HCT116 (cell line): ENCODE results near the gene FBXO42. TPM values are rescaled to one million over a fixed set of nuclear protein-coding genes. Genes with fewer than 3 reads are reported as not detected.

Source experiments
- ATAC-seq: fragments of 200-7000 bp; cut with Tn5 transposase; 2 replicates; pipeline ENCODE4 v1.9.1; 2020; ENCODE audit warnings: mild to moderate bottlenecking, moderate library complexity
- BruUV-seq: library from RNA; stranded (reverse); fragments of 400-500 nt; replicated peaks from 2 replicates; lab custom pipeline; 2021; lab: Mats Ljungman, UMichigan
- CTCF ChIA-PET: fragments of 300-600 bp; sonication (Branson Sonifier 250); formaldehyde crosslinking; loops from one replicate; lab custom pipeline; 2021; ENCODE audit warnings: antibody characterized with exemption; lab: Charles Lee
- POLR2A ChIA-PET: fragments of 300-600, 350-600 bp; sonication (Branson Sonifier 250); formaldehyde crosslinking; loops from one replicate; lab custom pipeline; 2021; ENCODE audit warnings: antibody characterized with exemption; lab: Charles Lee
- RAD21 ChIA-PET, 2 experiments: fragments of 300-600 bp; sonication (Branson Sonifier 250); formaldehyde crosslinking; loops; one replicate each; lab custom pipeline; 2023; ENCODE audit warnings: low total read pairs in 2 of 2; ENCODE audit not compliant: uncharacterized antibody in 2 of 2, unreplicated experiment in 2 of 2, low non-redundant PET in 1 of 2; lab: Charles Lee
- DNase-seq: peaks from one replicate; pipeline ENCODE4 v3.0.0-alpha.2; 2010; ENCODE audit warnings: low read depth, low spot score
- H2AFZ ChIP-seq: fragments of 200-600 bp; shearing (Covaris generic), sonication (generic); 2 replicates; pipeline ENCODE4 v1.6.1; 2017; ENCODE audit warnings: low read depth, mixed run types, mixed read lengths, antibody characterized with exemption, low read length; ENCODE audit not compliant: poor library complexity, severe bottlenecking
- H3K27ac ChIP-seq: 2 replicates; pipeline ENCODE4 v1.5.1; 2012; ENCODE audit warnings: low read depth, low read length
- H3K27me3 ChIP-seq: fragments of 200-600 bp; sonication (generic); 2 replicates; pipeline ENCODE4 v1.6.1; 2016; ENCODE audit warnings: mixed run types, low read length, mixed read lengths; ENCODE audit not compliant: insufficient read depth
- H3K36me3 ChIP-seq, 2 experiments: fragments of 200-500 bp in 1 of 2; fragments of 200-600 bp in 1 of 2; sonication (Bioruptor generic) in 1 of 2; sonication (generic) in 1 of 2; 2 replicates each; pipeline versions ENCODE4 v1.5.1 to v1.6.1; 2014 to 2016; ENCODE audit warnings: low read length in 2 of 2, inconsistent platforms in 1 of 2, mixed read lengths in 1 of 2, mixed run types in 1 of 2; ENCODE audit not compliant: insufficient read depth in 2 of 2, control insufficient read depth in 1 of 2
- H3K4me1 ChIP-seq, 2 experiments: fragments of 200-600 bp in 1 of 2; sonication (generic) in 1 of 2; 2 replicates each; pipeline versions ENCODE4 v1.5.1 to v1.6.1; 2012 to 2017; ENCODE audit warnings: low read length in 2 of 2, inconsistent platforms in 1 of 2, mild to moderate bottlenecking in 1 of 2, mixed read lengths in 1 of 2, mixed run types in 1 of 2, moderate library complexity in 1 of 2; ENCODE audit not compliant: insufficient read depth in 2 of 2, control insufficient read depth in 1 of 2
- H3K4me2 ChIP-seq: fragments of 200-600 bp; sonication (generic); 2 replicates; pipeline ENCODE4 v1.6.1; 2017; ENCODE audit warnings: mixed run types, low read length, mixed read lengths
- H3K4me3 ChIP-seq, 2 experiments: fragments of 200-600 bp in 1 of 2; sonication (generic) in 1 of 2; replicated peaks in 1 of 2; 2 replicates each; pipeline ENCODE4 v1.5.1; 2011 to 2016; ENCODE audit warnings: low read length in 2 of 2, control low read depth in 1 of 2, low read depth in 1 of 2, mild to moderate bottlenecking in 1 of 2, mixed read lengths in 1 of 2, mixed run types in 1 of 2
- H3K79me2 ChIP-seq: fragments of 200-600 bp; sonication (generic); 2 replicates; pipeline ENCODE4 v1.6.1; 2017; ENCODE audit warnings: mild to moderate bottlenecking, mixed run types, low read length, moderate library complexity, mixed read lengths; ENCODE audit not compliant: insufficient read depth
- H3K9ac ChIP-seq: fragments of 200-600 bp; sonication (generic); 2 replicates; pipeline ENCODE4 v1.6.1; 2016; ENCODE audit warnings: low read length, mixed read lengths
- H3K9me2 ChIP-seq: fragments of 200-600 bp; sonication (generic), shearing (Covaris generic); 2 replicates; pipeline ENCODE4 v1.6.1; 2017; ENCODE audit warnings: mixed run types, mild to moderate bottlenecking, moderate library complexity; ENCODE audit not compliant: insufficient read depth
- H3K9me3 ChIP-seq, 2 experiments: fragments of 200-500 bp in 1 of 2; fragments of 200-600 bp in 1 of 2; sonication (Bioruptor generic) in 1 of 2; sonication (generic) in 1 of 2; 2 replicates each; pipeline ENCODE4 v1.6.1; 2014 to 2017; ENCODE audit warnings: low read length in 2 of 2, mixed read lengths in 2 of 2, inconsistent platforms in 1 of 2, low read depth in 1 of 2, mild to moderate bottlenecking in 1 of 2, mixed run types in 1 of 2, moderate library complexity in 1 of 2; ENCODE audit not compliant: control insufficient read depth in 1 of 2, insufficient read depth in 1 of 2
- H4K20me1 ChIP-seq: fragments of 200-600 bp; sonication (generic), shearing (Covaris generic); 2 replicates; pipeline ENCODE4 v1.6.1; 2017; ENCODE audit warnings: mixed run types, mild to moderate bottlenecking, moderate library complexity; ENCODE audit not compliant: insufficient read depth
- CBX3 ChIP-seq: IDR thresholded peaks from 2 replicates; pipeline ENCODE4 v1.6.1; 2012; ENCODE audit warnings: low read depth
- CEBPB ChIP-seq: IDR thresholded peaks from 2 replicates; pipeline ENCODE4 v1.6.1; 2012; ENCODE audit warnings: low read depth
- EGR1 ChIP-seq: IDR thresholded peaks from 2 replicates; pipeline ENCODE4 v1.6.1; 2012; ENCODE audit warnings: low read depth
- EZH2 ChIP-seq: fragments of 200-600 bp; sonication (generic); IDR thresholded peaks from 2 replicates; pipeline ENCODE4 v1.6.1; 2017; ENCODE audit warnings: antibody characterized with exemption, mixed run types
- POLR2A ChIP-seq: IDR thresholded peaks from 2 replicates; pipeline ENCODE4 v1.7.0; 2011; ENCODE audit warnings: borderline replicate concordance; ENCODE audit not compliant: insufficient read depth, insufficient read length; ENCODE audit errors: extremely low read depth
- POLR2AphosphoS5 ChIP-seq: IDR thresholded peaks from 2 replicates; pipeline ENCODE4 v1.6.1; 2011; ENCODE audit warnings: mild to moderate bottlenecking, low read depth, low read length, moderate library complexity
- RAD21 ChIP-seq: IDR thresholded peaks from 2 replicates; pipeline ENCODE4 v1.6.1; 2012; ENCODE audit warnings: low read depth, mild to moderate bottlenecking
- REST ChIP-seq: IDR thresholded peaks from 2 replicates; pipeline ENCODE4 v1.6.1; 2012; ENCODE audit warnings: low read depth
- SIN3A ChIP-seq: IDR thresholded peaks from 2 replicates; pipeline ENCODE4 v1.6.1; 2012; ENCODE audit warnings: low read depth
- SP1 ChIP-seq: IDR thresholded peaks from 2 replicates; pipeline ENCODE4 v1.6.1; 2012; ENCODE audit warnings: low read depth
- SRF ChIP-seq: IDR thresholded peaks from 2 replicates; pipeline ENCODE4 v1.6.1; 2012; ENCODE audit warnings: low read depth
- ZBTB33 ChIP-seq: IDR thresholded peaks from 2 replicates; pipeline ENCODE4 v1.6.1; 2011; ENCODE audit warnings: mild to moderate bottlenecking, low read length, moderate library complexity; ENCODE audit not compliant: insufficient replicate concordance; ENCODE audit errors: extremely low read depth
- ZFX ChIP-seq: fragments of 450-650 bp; IDR thresholded peaks from 2 replicates; pipeline ENCODE4 v1.6.1; 2017
- ZNF274 ChIP-seq: fragments of 200-500 bp; sonication (Bioruptor generic); IDR thresholded peaks from 2 replicates; pipeline ENCODE4 v1.6.1; 2014; ENCODE audit warnings: mild to moderate bottlenecking, low read depth, low read length, inconsistent platforms
- intact Hi-C: fragments of 100-400 bp; cut with micrococcal nuclease; formaldehyde crosslinking; loops from 2 replicates; pipeline ENCODE4 v1.10.0; 2022
- total RNA-seq: library from RNA; stranded (reverse); gene quantifications from one replicate; pipeline ENCODE4 v1.2.1, GENCODE V29; 2021; ENCODE audit not compliant: unreplicated experiment

FBXO42 gene
- total RNA-seq, 1 experiment from 2014 or later, result 20.6 TPM

- H3K9me2 ChIP-seq, result no peaks in the 10 kb centered on the region
- H3K4me3 ChIP-seq, result no peak overlapping the region
- RAD21 ChIA-PET, result no interaction called here
- DNase-seq (no peak), ATAC-seq (peak; percentile 66)
- H3K36me3 ChIP-seq, result peaks cover 0 to 3% of the 10 kb centered on the region in 2 experiments; a peak in 1 of 4 replicates
- H3K27me3 ChIP-seq, result no peaks in the 10 kb centered on the region
- no peaks in the 10 kb centered on the region for H3K9me3 ChIP-seq
- H3K4me2 ChIP-seq, result peak overlapping the region; percentile 46
- CTCF ChIA-PET, result no interaction called here
- intact Hi-C loops, result no loop called here
- H3K27ac ChIP-seq, result peak overlapping the region; percentile 30
- TF ChIP-seq SRF, result no peak
- BruUV-seq, result no TSS peak
- peaks cover 31 to 65% of the 10 kb centered on the region in 2 experiments for H3K4me1 ChIP-seq
- H4K20me1 ChIP-seq, result peaks cover 30% of the 10 kb centered on the region
- no peak overlapping the region for H2AFZ ChIP-seq
- no peak overlapping the region for H3K9ac ChIP-seq
- POLR2A ChIA-PET, result no interaction called here
- peaks cover 98% of the 10 kb centered on the region for H3K79me2 ChIP-seq
Observed at GRCh38 chr1:16386454-16387113, 34.3 kb upstream of the FBXO42 start.

- intact Hi-C loops, result no loop called here
- H3K27me3 ChIP-seq, result no peaks in the 10 kb centered on the region
- CTCF ChIA-PET, result no interaction called here
- H3K9ac ChIP-seq, result no peak overlapping the region
- H4K20me1 ChIP-seq, result peaks cover 28% of the 10 kb centered on the region
- peaks cover 98% of the 10 kb centered on the region for H3K79me2 ChIP-seq
- peak overlapping the region; percentile 46 for H3K4me2 ChIP-seq
- ATAC-seq, result peak; percentile 49
- DNase-seq, result no peak
- H3K9me2 ChIP-seq, result no peaks in the 10 kb centered on the region
- peaks cover 31 to 60% of the 10 kb centered on the region in 2 experiments for H3K4me1 ChIP-seq
- peaks cover 0 to 3% of the 10 kb centered on the region in 2 experiments; a peak in 1 of 4 replicates for H3K36me3 ChIP-seq
- no peak overlapping the region for H3K4me3 ChIP-seq
- no TSS peak for BruUV-seq
- POLR2A ChIA-PET, result no interaction called here
- peak overlapping the region; percentile 30 for H3K27ac ChIP-seq
- no peak overlapping the region for H2AFZ ChIP-seq
- H3K9me3 ChIP-seq, result no peaks in the 10 kb centered on the region
- RAD21 ChIA-PET, result interaction anchor here in 1 of 2 experiments (0.7 kb wide), 1 partner anchor 39 kb away, joined by 3 read pairs; no protein-coding TSS in a partner anchor
- TF ChIP-seq SRF, result no peak
- TF ChIP-seq ZBTB33, result no peak
- no peak for TF ChIP-seq POLR2AphosphoS5
- no peak for TF ChIP-seq CBX3
- no peak for TF ChIP-seq EGR1
- TF ChIP-seq SIN3A, result no peak
- TF ChIP-seq CEBPB, result no peak
- TF ChIP-seq REST, result no peak
- TF ChIP-seq POLR2A, result no peak
- no peak for TF ChIP-seq SP1
- no peak for TF ChIP-seq RAD21
- no peak for TF ChIP-seq ZFX
- no peak for TF ChIP-seq EZH2
- no peak for TF ChIP-seq ZNF274
Observed at GRCh38 chr1:16385659-16386453, 33.6 kb upstream of the FBXO42 start.
